Naive B cell (primary cell): ENCODE data around the gene MEGF6. TPM values are rescaled to one million over a fixed set of nuclear protein-coding genes. Genes with fewer than 3 reads are reported as not detected.
A peak's percentile ranks its signal among the peaks of the same experiment; 100 is the strongest.

Source experiments
- ATAC-seq, 2 donors: fragments of 150-1000 bp; cut with Tn5 transposase; 2 replicates each; pipeline ENCODE4 v1.10.0; 2021; ENCODE audit warnings: low read depth in 2 of 2, mild to moderate bottlenecking in 2 of 2, moderate library complexity in 2 of 2
- DNase-seq: peaks from one replicate; pipeline ENCODE4 v3.0.0; 2022
- H3K27ac Mint-ChIP-seq, 6 donors: one replicate each; pipeline ENCODE4 v1.8.0; 2020 to 2022; ENCODE audit warnings: mild to moderate bottlenecking in 6 of 6, mixed read lengths in 6 of 6, moderate library complexity in 5 of 6, inconsistent platforms in 2 of 6
- H3K27me3 Mint-ChIP-seq, 3 donors: one replicate each; pipeline ENCODE4 v1.8.0; 2021 to 2022; ENCODE audit warnings: mixed read lengths in 3 of 3, mild to moderate bottlenecking in 1 of 3
- H3K36me3 Mint-ChIP-seq, 2 donors: one replicate each; pipeline ENCODE4 v1.8.0; 2020 to 2022; ENCODE audit warnings: mixed read lengths in 2 of 2, inconsistent platforms in 1 of 2, mild to moderate bottlenecking in 1 of 2
- H3K4me1 Mint-ChIP-seq, 3 donors: one replicate each; pipeline ENCODE4 v1.8.0; 2020 to 2022; ENCODE audit warnings: mixed read lengths in 3 of 3, inconsistent platforms in 1 of 3, mild to moderate bottlenecking in 1 of 3, moderate library complexity in 1 of 3
- H3K4me3 Mint-ChIP-seq, 8 donors: one replicate each; pipeline ENCODE4 v1.8.0; 2020 to 2022; ENCODE audit warnings: mild to moderate bottlenecking in 8 of 8, mixed read lengths in 8 of 8, moderate library complexity in 8 of 8, inconsistent platforms in 2 of 8
- H3K9me3 Mint-ChIP-seq, 7 donors: one replicate each; pipeline ENCODE4 v1.8.0; 2020 to 2022; ENCODE audit warnings: mixed read lengths in 7 of 7, mild to moderate bottlenecking in 5 of 7, inconsistent platforms in 2 of 7, moderate library complexity in 1 of 7
- polyA plus RNA-seq, 6 donors: library from polyadenylated mRNA; unstranded; fragments of 300-500 nt; fragmentation: Illumina TruSeq; gene quantifications; one replicate each; pipeline ENCODE4 v1.2.3, GENCODE V29; 2021; ENCODE audit warnings: low read depth in 6 of 6

Gene MEGF6
- polyA plus RNA-seq, 6 donors from 2014 or later, result 3.1 to 8.8 (median 4.3) TPM; not detected in 1

DNA sequence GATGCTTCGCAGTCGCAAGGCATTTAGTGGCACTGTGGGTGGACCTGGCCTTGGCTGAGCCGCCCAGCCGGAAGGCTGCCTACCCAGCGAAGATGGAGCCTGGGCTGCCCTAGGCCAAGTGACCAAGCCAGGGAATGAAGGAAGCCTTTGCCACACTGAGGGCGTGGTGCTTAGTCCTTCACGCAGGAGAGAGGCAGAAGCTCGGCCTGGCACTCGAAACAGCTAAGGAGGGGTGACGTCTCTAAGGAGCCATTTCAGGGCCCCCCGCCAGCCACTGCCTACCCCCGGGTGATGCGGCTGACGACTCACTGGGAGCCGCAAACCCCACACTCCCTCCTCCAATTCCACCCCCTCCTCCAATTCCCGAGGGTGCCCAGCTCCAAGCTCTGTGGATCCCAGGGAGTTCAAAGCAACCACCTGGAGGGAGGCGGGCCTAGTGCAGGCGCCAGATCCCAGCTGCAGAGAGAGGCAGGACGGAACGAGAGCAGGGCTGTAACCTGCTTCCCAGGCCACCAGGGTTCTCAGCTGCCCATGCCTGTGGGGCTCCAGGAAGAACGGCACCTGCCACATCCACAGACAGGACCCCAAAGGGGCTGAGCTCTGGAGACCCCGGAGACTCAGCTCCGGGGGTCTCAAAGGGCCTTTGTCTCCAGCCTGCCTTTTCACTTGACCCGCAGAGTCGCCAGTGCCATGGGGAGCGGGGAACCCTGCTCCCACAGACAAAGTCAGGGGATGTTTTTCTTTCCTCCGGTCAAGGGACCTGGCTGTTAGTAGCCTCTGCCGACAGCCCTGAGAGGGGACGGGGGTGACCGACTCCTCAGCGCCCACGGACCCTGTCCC, 81.0 kb downstream of the MEGF6 start:
- H3K27ac Mint-ChIP-seq, result peak overlapping the region; percentile 33 to 91 (median 50)
- peaks cover 13 to 47% (median 14%) of the 10 kb centered on the region in 3 donors for H3K4me1 Mint-ChIP-seq
- H3K27me3 Mint-ChIP-seq, result no peaks in the 10 kb centered on the region
- H3K36me3 Mint-ChIP-seq, result no peaks in the 10 kb centered on the region
- no peaks in the 10 kb centered on the region for H3K9me3 Mint-ChIP-seq
- ATAC-seq, result no peak
- no peak for DNase-seq
- H3K4me3 Mint-ChIP-seq, result peak overlapping the region; percentile 72 to 91 (median 87)

DNA sequence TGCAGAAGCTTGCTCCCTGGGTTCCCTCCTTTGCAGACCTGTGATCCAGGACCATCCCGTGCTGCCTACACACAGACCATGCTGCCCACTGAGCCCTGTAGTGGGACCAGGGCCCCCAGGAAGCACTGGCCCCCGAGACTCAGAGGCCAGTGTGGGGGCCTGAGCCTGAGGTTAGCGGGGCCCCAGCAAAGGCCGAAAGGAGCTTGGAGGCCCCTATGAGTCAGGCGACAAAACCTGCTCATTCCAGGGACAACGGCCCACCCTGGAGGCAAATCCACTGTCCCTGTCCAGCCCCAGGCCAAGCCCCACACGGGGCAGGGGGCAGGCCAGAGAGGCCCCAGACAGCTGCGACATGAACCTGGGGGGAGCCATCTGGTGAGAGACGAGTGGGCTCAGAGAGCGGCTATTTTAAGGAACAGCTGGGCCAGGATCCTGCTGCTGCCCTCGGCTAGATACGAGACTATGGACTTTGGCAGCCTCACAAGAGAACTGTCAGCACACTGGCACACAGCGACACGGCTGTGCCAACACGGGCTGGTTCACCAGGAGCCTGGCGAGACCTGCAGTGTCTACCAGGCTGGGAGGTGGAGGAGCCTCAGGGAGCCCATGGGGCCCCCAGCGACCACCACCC, 82.1 kb downstream of the MEGF6 start:
- H3K27me3 Mint-ChIP-seq, result no peaks in the 10 kb centered on the region
- peak overlapping the region in 6 of 8 donors; percentile 53 to 87 (median 84) for H3K4me3 Mint-ChIP-seq
- ATAC-seq (no peak), DNase-seq (no peak)
- H3K36me3 Mint-ChIP-seq, result no peaks in the 10 kb centered on the region
- no peak overlapping the region for H3K27ac Mint-ChIP-seq
- H3K4me1 Mint-ChIP-seq, result peaks cover 13 to 53% (median 17%) of the 10 kb centered on the region in 3 donors
- no peaks in the 10 kb centered on the region for H3K9me3 Mint-ChIP-seq

DNA sequence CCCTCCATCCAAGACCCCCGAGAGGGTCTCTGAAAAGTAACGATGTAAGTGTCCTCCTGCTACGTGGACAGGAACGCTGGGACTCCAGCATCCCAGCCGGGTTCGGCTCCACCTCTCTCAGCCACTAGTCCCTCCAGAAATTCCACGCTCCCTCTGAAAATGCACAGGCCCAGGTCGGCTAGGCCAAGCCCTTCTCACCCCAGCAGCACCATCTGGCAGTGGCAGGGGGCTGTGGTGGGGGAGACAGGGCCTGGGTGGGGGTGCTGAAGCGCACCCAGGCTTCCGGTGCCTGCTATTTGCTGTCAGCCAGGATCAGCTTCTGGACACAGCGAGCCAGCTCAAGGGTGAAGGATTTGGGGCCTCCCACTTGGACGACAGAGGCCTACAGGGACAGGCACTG, 83.5 kb downstream of the MEGF6 start:
- Mint-ChIP-seq H3K4me3 (peak overlapping the region in 1 of 8 donors; percentile 49), H3K27ac (no peak overlapping the region), H3K36me3 (no peaks in the 10 kb centered on the region), H3K9me3 (no peaks in the 10 kb centered on the region), H3K27me3 (no peaks in the 10 kb centered on the region), H3K4me1 (peaks cover 13 to 53% (median 17%) of the 10 kb centered on the region in 3 donors)
- ATAC-seq (no peak), DNase-seq (no peak)

DNA sequence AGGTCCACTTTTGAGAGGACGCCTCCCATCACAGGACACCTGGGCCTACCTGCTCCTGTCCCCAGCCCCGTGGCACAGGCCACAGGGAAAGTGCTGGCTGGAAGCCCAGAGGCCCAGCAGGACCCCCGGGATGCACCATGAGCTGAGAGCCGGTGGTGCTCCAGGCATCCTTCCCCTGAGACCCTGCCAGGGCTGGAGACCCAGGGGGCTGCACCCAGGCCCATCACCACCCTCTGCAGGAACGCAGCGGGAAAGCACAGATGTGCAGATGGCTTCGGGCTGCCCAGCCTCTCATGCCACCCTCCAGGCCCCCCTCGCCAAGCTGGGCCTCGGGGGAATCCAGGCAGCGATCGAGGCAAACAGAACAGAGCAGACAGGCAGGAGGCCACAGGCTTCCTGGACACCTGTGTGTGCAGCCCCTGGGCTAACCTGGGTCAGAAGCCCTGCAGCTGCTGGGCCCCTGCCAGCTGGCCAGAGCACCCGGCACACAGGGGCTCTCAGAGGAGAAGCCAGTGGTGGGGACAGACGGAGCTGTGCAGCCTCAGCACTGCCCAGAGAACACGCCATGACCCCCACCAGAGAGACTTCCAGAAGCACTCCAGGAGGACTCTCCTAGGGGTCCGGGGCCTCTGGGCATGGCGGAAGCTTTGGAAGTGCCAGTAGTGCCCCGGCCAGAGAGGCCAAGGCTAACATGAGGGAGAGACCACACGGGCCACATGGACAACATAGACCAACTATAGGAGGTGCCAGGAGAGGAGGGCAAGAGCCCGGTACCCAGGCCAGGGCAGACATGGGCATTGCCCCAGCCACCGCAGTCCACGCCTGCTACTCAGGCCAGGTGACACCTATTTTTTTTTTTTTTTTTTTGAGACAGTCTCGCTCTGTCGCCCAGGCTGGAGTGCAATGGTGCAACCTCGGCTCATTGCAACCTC, 85.5 kb downstream of the MEGF6 start:
- ATAC-seq (no peak), DNase-seq (no peak)
- no peak overlapping the region for H3K4me3 Mint-ChIP-seq
- H3K27ac Mint-ChIP-seq, result peak overlapping the region in 1 of 6 donors; percentile 69
- peaks cover 7 to 47% (median 14%) of the 10 kb centered on the region in 3 donors for H3K4me1 Mint-ChIP-seq
- no peaks in the 10 kb centered on the region for H3K36me3 Mint-ChIP-seq
- H3K27me3 Mint-ChIP-seq, result no peaks in the 10 kb centered on the region
- no peaks in the 10 kb centered on the region for H3K9me3 Mint-ChIP-seq

DNA sequence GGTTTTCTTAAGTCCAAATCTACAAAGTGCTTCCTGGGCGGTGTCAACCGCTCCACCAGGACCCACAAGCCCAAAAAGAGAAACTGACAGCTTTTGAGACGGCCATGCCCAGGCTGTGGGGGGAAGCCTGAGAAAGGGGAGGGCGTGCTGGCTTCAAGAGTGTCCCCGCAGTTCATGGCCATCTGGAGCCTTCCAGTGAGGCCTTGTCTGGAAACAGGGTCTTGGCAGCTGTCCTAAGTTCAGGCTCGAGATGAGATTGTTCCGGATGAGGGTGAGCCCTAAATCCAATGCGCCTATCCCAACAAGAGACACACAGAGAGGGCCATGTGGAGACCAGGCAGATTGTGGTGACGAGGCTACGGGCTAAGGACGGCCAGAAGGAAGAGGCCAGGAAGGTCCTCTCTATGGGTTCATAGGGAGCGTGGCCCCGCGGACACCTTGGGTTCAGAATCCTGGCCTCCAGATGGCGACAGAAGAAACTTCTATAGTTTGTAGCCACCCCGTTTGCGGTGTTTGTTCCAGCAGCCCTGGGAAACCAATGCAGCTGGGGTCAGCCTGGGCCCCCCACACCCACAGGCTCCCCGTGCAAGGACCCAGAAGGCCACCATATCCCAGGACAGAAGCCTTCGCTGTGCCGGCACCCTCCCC, 86.6 kb downstream of the MEGF6 start:
- no peaks in the 10 kb centered on the region for H3K9me3 Mint-ChIP-seq
- H3K36me3 Mint-ChIP-seq, result no peaks in the 10 kb centered on the region
- DNase-seq (no peak), ATAC-seq (no peak)
- H3K4me3 Mint-ChIP-seq, result peak overlapping the region in 1 of 8 donors; percentile 29
- no peaks in the 10 kb centered on the region for H3K27me3 Mint-ChIP-seq
- H3K4me1 Mint-ChIP-seq, result peaks cover 0 to 38% (median 6%) of the 10 kb centered on the region in 3 donors
- H3K27ac Mint-ChIP-seq, result peak overlapping the region in 1 of 6 donors; percentile 24

DNA sequence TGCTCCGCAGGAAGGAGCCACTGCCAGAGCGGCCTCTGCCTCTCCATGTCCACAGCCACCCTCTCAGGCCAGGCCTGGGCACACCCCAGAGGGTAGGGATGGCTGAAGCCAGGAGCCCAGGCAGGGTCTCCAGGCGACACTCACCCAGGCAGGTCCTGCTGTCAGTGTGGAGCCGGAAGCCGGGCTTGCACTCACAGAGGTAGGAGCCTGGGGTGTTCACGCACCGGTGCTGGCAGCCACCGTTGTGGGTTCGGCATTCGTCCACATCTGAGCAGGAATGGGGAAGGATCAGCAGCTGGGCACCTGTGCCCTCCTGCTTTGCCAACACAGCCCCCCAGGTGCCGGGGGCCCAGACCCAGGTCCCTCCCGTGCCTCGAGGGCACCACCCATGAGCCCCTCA, 87.3 kb downstream of the MEGF6 start:
- ATAC-seq (no peak), DNase-seq (no peak)
- Mint-ChIP-seq H3K9me3 (no peaks in the 10 kb centered on the region), H3K4me3 (no peak overlapping the region), H3K27me3 (no peaks in the 10 kb centered on the region), H3K36me3 (no peaks in the 10 kb centered on the region), H3K4me1 (peaks cover 0 to 31% (median 5%) of the 10 kb centered on the region in 3 donors), H3K27ac (no peak overlapping the region)

DNA sequence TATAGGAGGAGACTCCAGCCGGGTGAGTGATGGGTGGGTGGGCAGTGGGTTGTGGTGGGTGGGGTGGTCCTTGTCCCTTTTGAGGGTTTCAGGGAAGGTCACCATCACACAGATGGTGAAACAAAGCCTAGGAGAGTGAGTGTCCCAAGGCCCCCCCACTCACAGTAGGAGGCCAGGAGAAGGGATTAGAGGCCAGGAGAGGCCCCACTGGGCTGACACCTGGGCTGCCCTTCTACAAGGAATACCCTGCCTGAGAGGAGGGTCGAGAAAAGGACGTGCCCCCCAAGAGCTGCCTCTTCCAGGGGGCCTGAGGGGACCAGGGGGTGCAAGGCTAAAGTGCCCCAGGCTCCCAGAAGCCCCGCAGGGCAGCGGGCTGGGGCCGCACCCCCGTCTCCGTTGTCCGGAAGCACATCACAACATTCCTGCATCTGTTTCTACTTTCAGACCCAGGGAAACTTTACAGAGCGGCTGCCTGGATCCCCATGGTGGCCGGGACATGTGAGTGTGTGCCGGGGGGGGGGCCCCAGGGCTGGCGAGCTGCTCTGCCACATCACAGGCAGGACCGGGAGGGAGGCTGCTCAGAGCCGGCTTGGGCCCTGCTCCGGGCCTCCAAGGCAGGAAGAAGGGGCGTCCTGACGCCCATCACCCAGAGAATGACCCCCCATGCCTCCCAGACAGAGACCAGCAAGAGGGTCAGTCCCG, 88.6 kb downstream of the MEGF6 start:
- ATAC-seq (no peak), DNase-seq (no peak)
- Mint-ChIP-seq H3K36me3 (no peaks in the 10 kb centered on the region), H3K9me3 (no peaks in the 10 kb centered on the region), H3K27me3 (no peaks in the 10 kb centered on the region), H3K4me3 (no peak overlapping the region), H3K4me1 (peaks cover 0 to 20% (median 5%) of the 10 kb centered on the region in 3 donors), H3K27ac (no peak overlapping the region)

DNA sequence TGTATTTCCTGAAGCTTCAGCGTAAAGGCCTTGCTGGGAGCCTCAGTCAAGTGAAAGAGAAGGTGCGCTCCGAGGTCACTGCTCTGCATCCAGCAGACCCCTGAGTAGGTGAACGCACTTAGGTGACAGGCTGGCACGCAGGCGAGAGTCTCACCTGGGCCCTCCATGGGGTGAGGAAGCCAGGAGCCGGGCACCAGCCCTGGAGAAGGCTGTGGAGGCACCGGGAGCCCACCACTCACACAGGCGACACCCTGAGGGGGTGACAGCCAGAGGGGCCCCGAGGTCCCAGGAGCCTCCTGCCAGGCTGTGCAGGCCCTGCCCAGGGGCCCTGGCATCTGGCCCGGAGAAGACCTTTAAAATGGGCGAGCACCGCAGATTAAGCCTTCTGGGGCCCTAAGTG, 89.2 kb downstream of the MEGF6 start:
- ATAC-seq (no peak), DNase-seq (no peak)
- H3K4me3 Mint-ChIP-seq, result no peak overlapping the region
- H3K4me1 Mint-ChIP-seq, result peaks cover 0 to 14% (median 5%) of the 10 kb centered on the region in 3 donors
- H3K36me3 Mint-ChIP-seq, result no peaks in the 10 kb centered on the region
- no peaks in the 10 kb centered on the region for H3K27me3 Mint-ChIP-seq
- no peaks in the 10 kb centered on the region for H3K9me3 Mint-ChIP-seq
- no peak overlapping the region for H3K27ac Mint-ChIP-seq

DNA sequence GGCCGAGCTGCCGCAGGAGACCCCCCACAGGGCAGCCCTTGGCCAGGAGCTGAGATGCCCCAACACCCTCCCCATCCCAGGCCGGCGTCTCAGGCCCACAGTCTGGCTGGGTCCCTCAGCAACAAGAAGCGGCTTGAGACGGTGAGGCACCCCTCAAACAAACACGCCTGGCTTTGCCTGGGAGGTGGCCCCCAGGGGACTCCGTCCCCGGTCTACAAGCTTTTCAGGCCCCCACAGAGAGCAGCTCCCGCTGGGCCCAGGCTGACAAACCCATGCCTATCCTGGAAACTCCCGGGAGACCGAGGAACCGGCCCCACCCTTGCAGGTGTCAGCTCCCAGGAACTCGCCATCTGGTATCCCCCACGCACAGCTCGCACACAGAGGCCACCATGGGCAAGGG, 89.9 kb downstream of the MEGF6 start:
- Mint-ChIP-seq H3K4me3 (no peak overlapping the region), H3K36me3 (no peaks in the 10 kb centered on the region), H3K27ac (no peak overlapping the region), H3K4me1 (peaks cover 0 to 12% (median 5%) of the 10 kb centered on the region in 3 donors), H3K9me3 (no peaks in the 10 kb centered on the region), H3K27me3 (no peaks in the 10 kb centered on the region)
- ATAC-seq (no peak), DNase-seq (no peak)

DNA sequence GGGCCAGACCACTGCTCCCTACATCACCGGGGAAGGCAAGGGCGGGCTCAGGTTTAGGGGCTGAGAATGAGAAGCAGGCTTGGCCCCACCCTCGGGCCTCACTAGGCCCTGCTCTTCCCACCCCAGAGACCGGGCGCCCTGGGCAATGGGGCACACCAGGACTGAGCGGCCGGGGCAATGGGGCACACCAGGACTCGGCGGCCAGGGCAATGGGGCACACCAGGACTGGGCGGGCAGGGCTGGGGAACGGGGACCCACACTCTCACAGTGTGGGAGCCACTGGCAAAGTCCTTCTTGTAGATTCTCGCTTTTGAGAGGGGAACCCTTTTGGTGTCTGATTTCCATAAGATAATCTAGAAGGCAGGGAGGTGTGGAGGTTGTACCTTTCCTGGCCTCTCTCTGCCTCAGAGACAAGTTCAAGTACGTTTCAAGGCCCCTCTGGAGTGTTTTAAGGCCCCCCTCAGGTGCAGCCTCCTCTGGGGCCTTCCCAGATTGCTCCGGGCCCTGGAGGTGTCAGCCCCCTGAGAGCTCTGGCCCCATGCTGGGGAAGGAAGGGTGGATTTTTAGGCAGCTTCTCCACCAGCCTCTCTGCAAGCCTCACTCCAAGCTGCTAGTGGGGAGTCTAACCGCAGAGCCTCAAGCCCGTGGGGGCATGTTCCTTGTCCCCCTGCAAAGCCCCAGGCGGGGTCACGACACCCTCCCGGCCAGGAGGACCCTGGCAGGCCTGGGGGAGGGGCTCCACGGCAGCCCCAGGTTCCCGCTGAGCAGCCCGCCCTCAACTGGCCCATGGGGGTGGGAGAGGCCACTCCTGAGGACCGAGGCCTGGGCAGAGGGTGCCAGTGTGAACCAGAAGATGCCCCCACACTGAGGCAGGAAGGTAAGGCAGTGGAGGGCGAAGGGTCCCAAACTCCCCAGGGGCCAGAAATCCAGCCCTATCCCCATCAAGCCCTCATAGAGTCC, 90.6 kb downstream of the MEGF6 start:
- H3K4me3 Mint-ChIP-seq, result peak overlapping the region in 1 of 8 donors; percentile 22
- no peak overlapping the region for H3K27ac Mint-ChIP-seq
- DNase-seq (no peak), ATAC-seq (no peak)
- H3K9me3 Mint-ChIP-seq, result no peaks in the 10 kb centered on the region
- peaks cover 0 to 6% (median 3%) of the 10 kb centered on the region in 3 donors for H3K4me1 Mint-ChIP-seq
- no peaks in the 10 kb centered on the region for H3K27me3 Mint-ChIP-seq
- no peaks in the 10 kb centered on the region for H3K36me3 Mint-ChIP-seq

DNA sequence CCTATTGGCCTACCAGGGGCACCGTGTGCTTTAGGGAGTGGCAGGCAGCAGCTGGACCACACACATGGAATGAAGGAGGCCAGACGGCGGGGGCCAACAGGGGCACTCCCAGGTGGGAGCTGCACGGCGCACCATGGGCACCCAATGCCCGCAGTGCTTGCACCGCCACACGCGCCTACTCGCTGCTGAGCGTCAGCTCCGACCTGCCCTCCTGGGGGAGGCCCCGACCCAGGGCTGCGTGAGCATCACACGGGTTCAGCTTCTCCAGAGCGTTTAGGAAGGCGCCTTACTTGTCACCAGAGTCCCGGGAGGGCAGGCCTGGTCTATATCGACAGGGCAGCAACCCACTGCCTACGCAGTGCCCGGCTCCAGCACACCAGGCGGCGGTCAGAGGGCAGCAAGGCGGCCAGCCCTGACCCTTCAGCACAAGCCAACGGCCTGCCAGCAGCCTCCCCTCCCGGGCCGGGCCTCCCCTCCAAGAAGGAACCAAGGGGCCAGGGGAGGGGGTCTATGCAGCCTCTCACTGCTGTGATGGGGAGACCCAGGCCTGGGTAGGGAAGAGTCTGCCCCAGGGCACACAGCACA, 91.9 kb downstream of the MEGF6 start:
- no peak overlapping the region for H3K27ac Mint-ChIP-seq
- no peak for DNase-seq
- ATAC-seq, result no peak
- no peaks in the 10 kb centered on the region for H3K27me3 Mint-ChIP-seq
- peaks cover 0 to 2% (median 0%) of the 10 kb centered on the region in 3 donors for H3K4me1 Mint-ChIP-seq
- no peaks in the 10 kb centered on the region for H3K36me3 Mint-ChIP-seq
- no peak overlapping the region for H3K4me3 Mint-ChIP-seq
- H3K9me3 Mint-ChIP-seq, result no peaks in the 10 kb centered on the region
